Neural cell (in vitro differentiated cells): ENCODE results near the gene UBASH3A. TPM values are rescaled to one million over a fixed set of nuclear protein-coding genes. Genes with fewer than 3 reads are reported as not detected.

Source experiments
- H2AFZ ChIP-seq: fragments of 200-600, 300-800 bp; sonication (generic), shearing (Covaris generic); 2 replicates; pipeline ENCODE4 v1.6.0; 2014; ENCODE audit warnings: low read depth, mild to moderate bottlenecking, antibody characterized with exemption, low read length, moderate library complexity
- H3F3A ChIP-seq: fragments of 200-600 bp; shearing (Covaris generic); 2 replicates; pipeline ENCODE4 v1.6.1; 2016; ENCODE audit warnings: mild to moderate bottlenecking, moderate library complexity, mixed read lengths, antibody characterized with exemption, low read length; ENCODE audit not compliant: insufficient read depth, poor library complexity, severe bottlenecking
- H3K27ac ChIP-seq: fragments of 200-600, 300-800 bp; sonication (generic), shearing (Covaris generic); 2 replicates; pipeline ENCODE4 v1.5.1; 2014; ENCODE audit warnings: mild to moderate bottlenecking, low read length, moderate library complexity
- H3K27me3 ChIP-seq: fragments of 300-800, 200-600 bp; sonication (generic), shearing (Covaris generic); 2 replicates; pipeline ENCODE4 v1.6.0; 2014; ENCODE audit warnings: mild to moderate bottlenecking, low read depth, low read length, moderate library complexity; ENCODE audit not compliant: insufficient read depth
- H3K36me3 ChIP-seq: fragments of 300-800, 200-600 bp; sonication (generic), shearing (Covaris generic); 2 replicates; pipeline ENCODE4 v1.5.1; 2014; ENCODE audit warnings: mild to moderate bottlenecking, antibody characterized with exemption, low read length, moderate library complexity; ENCODE audit not compliant: insufficient read depth
- H3K4me2 ChIP-seq: fragments of 300-800, 200-600 bp; sonication (generic), shearing (Covaris generic); 2 replicates; pipeline ENCODE4 v1.6.0; 2014; ENCODE audit warnings: mild to moderate bottlenecking, low read length
- H3K4me3 ChIP-seq: fragments of 300-800, 200-600 bp; sonication (generic), shearing (Covaris generic); 2 replicates; pipeline ENCODE4 v1.5.1; 2014; ENCODE audit warnings: mild to moderate bottlenecking, low read length, moderate library complexity
- H3K79me2 ChIP-seq: fragments of 200-600 bp; shearing (Covaris generic); replicated peaks from 2 replicates; pipeline ENCODE4 v1.6.0; 2014; ENCODE audit warnings: mild to moderate bottlenecking, low read length, moderate library complexity; ENCODE audit not compliant: insufficient read depth
- H3K9ac ChIP-seq: fragments of 300-800, 200-600 bp; sonication (generic), shearing (Covaris generic); 2 replicates; pipeline ENCODE4 v1.6.1; 2016; ENCODE audit warnings: mild to moderate bottlenecking, low read length, mixed read lengths
- H3K9me2 ChIP-seq: fragments of 200-600 bp; shearing (Covaris generic); 2 replicates; pipeline ENCODE4 v1.6.1; 2016; ENCODE audit warnings: mild to moderate bottlenecking, low read length, mixed read lengths; ENCODE audit not compliant: insufficient read depth
- H3K9me3 ChIP-seq: fragments of 200-600, 300-800 bp; sonication (generic), shearing (Covaris generic); 2 replicates; pipeline ENCODE4 v1.6.1; 2016; ENCODE audit warnings: mild to moderate bottlenecking, mixed run types, low read length, moderate library complexity, mixed read lengths
- H4K20me1 ChIP-seq: fragments of 200-600 bp; shearing (Covaris generic); 2 replicates; pipeline ENCODE4 v1.6.1; 2016; ENCODE audit warnings: mild to moderate bottlenecking, mixed run types; ENCODE audit not compliant: insufficient read depth
- EP300 ChIP-seq: fragments of 450-650 bp; conservative IDR thresholded peaks from 2 replicates; pipeline ENCODE4 v1.6.1; 2014; ENCODE audit warnings: antibody characterized with exemption, mild to moderate bottlenecking, moderate library complexity; ENCODE audit not compliant: poor library complexity, severe bottlenecking
- EZH2 ChIP-seq: fragments of 200-600, 300-800 bp; shearing (Covaris generic), sonication (generic); IDR thresholded peaks from 2 replicates; pipeline ENCODE4 v1.6.1; 2014; ENCODE audit warnings: antibody characterized with exemption, low read length, borderline replicate concordance, mild to moderate bottlenecking; ENCODE audit not compliant: insufficient read depth, poor library complexity, severe bottlenecking
- MXI1 ChIP-seq: fragments of 450-650 bp; conservative IDR thresholded peaks from 2 replicates; pipeline ENCODE4 v1.6.1; 2014; ENCODE audit warnings: antibody characterized with exemption, mild to moderate bottlenecking; ENCODE audit not compliant: poor library complexity, severe bottlenecking
- POLR2AphosphoS5 ChIP-seq: IDR thresholded peaks from 2 replicates; pipeline ENCODE4 v1.6.1; 2012
- RAD21 ChIP-seq: fragments of 450-650 bp; conservative IDR thresholded peaks from 2 replicates; pipeline ENCODE4 v1.6.1; 2014; ENCODE audit warnings: antibody characterized with exemption, mild to moderate bottlenecking, moderate library complexity
- SMC3 ChIP-seq: fragments of 450-650 bp; conservative IDR thresholded peaks from 2 replicates; pipeline ENCODE4 v1.6.1; 2014; ENCODE audit warnings: antibody characterized with exemption, mild to moderate bottlenecking, moderate library complexity; ENCODE audit not compliant: poor library complexity
- TAF1 ChIP-seq: IDR thresholded peaks from 2 replicates; pipeline ENCODE4 v1.6.1; 2012; ENCODE audit warnings: low read depth
- polyA plus RNA-seq: library from polyadenylated mRNA; depleted of rRNA; stranded (reverse); fragments of >200 nt; gene quantifications from 2 replicates; pipeline ENCODE4 v1.2.3, GENCODE V29; 2014
- TF ChIP-seq, protein P1 (sequence below): IDR thresholded peaks from 2 replicates; pipeline ENCODE4 v1.6.1; 2012; ENCODE audit warnings: borderline replicate concordance
- TF ChIP-seq, protein P2 (sequence below): fragments of 450-650 bp; IDR thresholded peaks from 2 replicates; pipeline ENCODE4 v1.5.1; 2014; ENCODE audit warnings: antibody characterized with exemption, mild to moderate bottlenecking, moderate library complexity; ENCODE audit not compliant: poor library complexity, severe bottlenecking

The UBASH3A gene
- polyA plus RNA-seq, 1 donor from 2014 or later: not detected

DNA sequence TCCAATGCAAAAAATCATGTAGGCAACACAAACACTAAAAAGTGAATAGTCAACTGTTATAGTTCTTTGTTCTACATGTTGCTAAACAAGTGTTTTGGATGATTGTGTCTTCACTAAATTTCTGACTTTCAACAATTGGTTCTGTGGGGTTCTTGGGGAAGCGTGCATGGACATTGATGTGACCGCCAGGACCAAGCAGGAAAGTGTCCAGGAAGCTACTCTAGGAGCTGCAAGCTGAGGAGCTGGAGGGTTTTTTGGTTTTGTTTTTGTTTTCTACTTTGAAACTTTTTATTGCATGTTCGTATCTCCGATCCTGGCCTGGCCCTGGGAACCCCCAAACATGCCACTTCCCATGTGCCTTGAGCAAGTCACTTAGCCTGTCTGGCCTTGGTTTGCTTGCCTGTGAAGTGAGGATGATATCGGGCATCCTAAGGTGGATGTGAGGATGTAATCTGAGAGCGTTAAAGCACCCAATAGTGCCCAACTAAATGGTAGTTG lies 15.8 kb upstream of the UBASH3A start:
- TF ChIP-seq RAD21 (no peak), SMC3 (no peak), POLR2AphosphoS5 (no peak), MXI1 (no peak), EZH2 (no peak), TAF1 (no peak), EP300 (no peak)
- TF ChIP-seq, protein P1, sequence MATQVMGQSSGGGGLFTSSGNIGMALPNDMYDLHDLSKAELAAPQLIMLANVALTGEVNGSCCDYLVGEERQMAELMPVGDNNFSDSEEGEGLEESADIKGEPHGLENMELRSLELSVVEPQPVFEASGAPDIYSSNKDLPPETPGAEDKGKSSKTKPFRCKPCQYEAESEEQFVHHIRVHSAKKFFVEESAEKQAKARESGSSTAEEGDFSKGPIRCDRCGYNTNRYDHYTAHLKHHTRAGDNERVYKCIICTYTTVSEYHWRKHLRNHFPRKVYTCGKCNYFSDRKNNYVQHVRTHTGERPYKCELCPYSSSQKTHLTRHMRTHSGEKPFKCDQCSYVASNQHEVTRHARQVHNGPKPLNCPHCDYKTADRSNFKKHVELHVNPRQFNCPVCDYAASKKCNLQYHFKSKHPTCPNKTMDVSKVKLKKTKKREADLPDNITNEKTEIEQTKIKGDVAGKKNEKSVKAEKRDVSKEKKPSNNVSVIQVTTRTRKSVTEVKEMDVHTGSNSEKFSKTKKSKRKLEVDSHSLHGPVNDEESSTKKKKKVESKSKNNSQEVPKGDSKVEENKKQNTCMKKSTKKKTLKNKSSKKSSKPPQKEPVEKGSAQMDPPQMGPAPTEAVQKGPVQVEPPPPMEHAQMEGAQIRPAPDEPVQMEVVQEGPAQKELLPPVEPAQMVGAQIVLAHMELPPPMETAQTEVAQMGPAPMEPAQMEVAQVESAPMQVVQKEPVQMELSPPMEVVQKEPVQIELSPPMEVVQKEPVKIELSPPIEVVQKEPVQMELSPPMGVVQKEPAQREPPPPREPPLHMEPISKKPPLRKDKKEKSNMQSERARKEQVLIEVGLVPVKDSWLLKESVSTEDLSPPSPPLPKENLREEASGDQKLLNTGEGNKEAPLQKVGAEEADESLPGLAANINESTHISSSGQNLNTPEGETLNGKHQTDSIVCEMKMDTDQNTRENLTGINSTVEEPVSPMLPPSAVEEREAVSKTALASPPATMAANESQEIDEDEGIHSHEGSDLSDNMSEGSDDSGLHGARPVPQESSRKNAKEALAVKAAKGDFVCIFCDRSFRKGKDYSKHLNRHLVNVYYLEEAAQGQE: no peak
- TF ChIP-seq, protein P2, sequence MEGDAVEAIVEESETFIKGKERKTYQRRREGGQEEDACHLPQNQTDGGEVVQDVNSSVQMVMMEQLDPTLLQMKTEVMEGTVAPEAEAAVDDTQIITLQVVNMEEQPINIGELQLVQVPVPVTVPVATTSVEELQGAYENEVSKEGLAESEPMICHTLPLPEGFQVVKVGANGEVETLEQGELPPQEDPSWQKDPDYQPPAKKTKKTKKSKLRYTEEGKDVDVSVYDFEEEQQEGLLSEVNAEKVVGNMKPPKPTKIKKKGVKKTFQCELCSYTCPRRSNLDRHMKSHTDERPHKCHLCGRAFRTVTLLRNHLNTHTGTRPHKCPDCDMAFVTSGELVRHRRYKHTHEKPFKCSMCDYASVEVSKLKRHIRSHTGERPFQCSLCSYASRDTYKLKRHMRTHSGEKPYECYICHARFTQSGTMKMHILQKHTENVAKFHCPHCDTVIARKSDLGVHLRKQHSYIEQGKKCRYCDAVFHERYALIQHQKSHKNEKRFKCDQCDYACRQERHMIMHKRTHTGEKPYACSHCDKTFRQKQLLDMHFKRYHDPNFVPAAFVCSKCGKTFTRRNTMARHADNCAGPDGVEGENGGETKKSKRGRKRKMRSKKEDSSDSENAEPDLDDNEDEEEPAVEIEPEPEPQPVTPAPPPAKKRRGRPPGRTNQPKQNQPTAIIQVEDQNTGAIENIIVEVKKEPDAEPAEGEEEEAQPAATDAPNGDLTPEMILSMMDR: no peak
- H3K27ac ChIP-seq: no peak overlapping the region

GRCh38 chr21:42388740-42389448 lies 14.8 kb upstream of the UBASH3A start:
- H4K20me1 ChIP-seq: no peaks in the 10 kb centered on the region
- no peaks in the 10 kb centered on the region for H3K27me3 ChIP-seq
- H2AFZ ChIP-seq: no peak overlapping the region
- H3K9ac ChIP-seq: no peak overlapping the region
- H3F3A ChIP-seq: no peaks in the 10 kb centered on the region
- no peaks in the 10 kb centered on the region for H3K36me3 ChIP-seq
- H3K4me3 ChIP-seq: no peak overlapping the region
- H3K79me2 ChIP-seq: no peaks in the 10 kb centered on the region
- TF ChIP-seq POLR2AphosphoS5 (no peak), EP300 (no peak), SMC3 (no peak), EZH2 (no peak), TAF1 (no peak), RAD21 (no peak), MXI1 (no peak)
- TF ChIP-seq, protein P2: no peak
- TF ChIP-seq, protein P1: no peak
- H3K27ac ChIP-seq: no peak overlapping the region
- no peaks in the 10 kb centered on the region for H3K9me2 ChIP-seq
- H3K9me3 ChIP-seq: no peaks in the 10 kb centered on the region
- H3K4me2 ChIP-seq: no peak overlapping the region

More for the DNA sequence above, 15.8 kb upstream of the UBASH3A start:
- Histone ChIP-seq H3K4me2 (no peak overlapping the region), H3K4me3 (no peak overlapping the region), H3K79me2 (no peaks in the 10 kb centered on the region), H3F3A (no peaks in the 10 kb centered on the region), H3K9ac (no peak overlapping the region), H3K27me3 (no peaks in the 10 kb centered on the region), H4K20me1 (no peaks in the 10 kb centered on the region), H3K9me3 (no peaks in the 10 kb centered on the region), H3K36me3 (no peaks in the 10 kb centered on the region), H3K9me2 (no peaks in the 10 kb centered on the region), H2AFZ (no peak overlapping the region)
